Right atrium auricular region (tissue), 2 donors: ENCODE data around the gene GAS2. TPM values are rescaled to one million over a fixed set of nuclear protein-coding genes. Genes with fewer than 3 reads are reported as not detected.

Experiments
- DNase-seq: peaks from one replicate; pipeline ENCODE4 v3.0.0-alpha.2; 2019; ENCODE audit warnings: low spot score
- H3K27ac ChIP-seq, 2 donors: fragments of 200-600 bp; sonication (generic); 1 replicate in 1 of 2; 2 replicates in 1 of 2; pipeline ENCODE4 v1.5.1; 2016 to 2019
- H3K27me3 ChIP-seq, 2 donors: fragments of 200-600 bp; sonication (generic); one replicate each; pipeline versions ENCODE4 v1.5.1 to v1.6.0; 2017 to 2019
- H3K36me3 ChIP-seq: fragments of 200-600 bp; sonication (generic); one replicate; pipeline ENCODE4 v1.5.1; 2016
- H3K4me1 ChIP-seq, 2 donors: fragments of 200-600 bp; sonication (generic); one replicate each; pipeline versions ENCODE4 v1.5.1 to v1.6.0; 2017 to 2019
- H3K4me3 ChIP-seq, 2 donors: fragments of 200-600 bp; sonication (generic); 1 replicate in 1 of 2; 2 replicates in 1 of 2; pipeline ENCODE4 v1.5.1; 2017 to 2019; ENCODE audit warnings: mild to moderate bottlenecking in 1 of 2, moderate library complexity in 1 of 2
- H3K9me3 ChIP-seq, 2 donors: fragments of 200-600 bp; sonication (generic); one replicate each; pipeline ENCODE4 v1.5.1; 2019
- total RNA-seq, 2 donors: library from RNA; depleted of rRNA; stranded (reverse); fragments of >200 nt; gene quantifications; one replicate each; pipeline ENCODE4 v1.1.0, GENCODE V29; 2016
- TF ChIP-seq, protein P1 (sequence below), 2 donors: fragments of 200-600 bp; sonication (generic); IDR thresholded peaks; one replicate each; pipeline ENCODE4 v1.5.1; 2019; ENCODE audit warnings: antibody characterized with exemption in 2 of 2

GAS2 gene
- total RNA-seq, 2 donors from 2014 or later, result 6.5 to 9.7 TPM

DNA sequence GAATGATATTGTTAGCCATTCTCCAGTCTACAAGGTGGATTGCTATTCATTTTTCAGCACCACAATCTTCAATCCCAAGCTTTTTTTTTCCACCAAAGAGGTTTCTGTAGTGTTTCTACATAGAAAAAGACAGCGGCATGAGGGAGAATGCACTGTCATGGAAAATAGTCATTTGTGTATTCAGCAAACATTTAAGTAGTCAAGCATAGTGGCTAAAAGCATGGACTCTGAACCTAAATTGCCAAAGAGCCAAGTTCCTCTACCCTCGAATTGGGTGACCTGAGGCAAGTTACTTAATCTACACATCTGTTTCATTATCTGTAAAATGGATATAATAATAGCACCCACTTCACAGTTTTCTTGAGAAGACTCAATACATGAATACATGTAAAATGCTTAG lies 14.2 kb downstream of the GAS2 start:
- Histone ChIP-seq H3K4me1 (no peaks in the 10 kb centered on the region), H3K27me3 (no peaks in the 10 kb centered on the region), H3K9me3 (no peaks in the 10 kb centered on the region), H3K4me3 (no peak overlapping the region), H3K36me3 (no peaks in the 10 kb centered on the region), H3K27ac (no peak overlapping the region)
- DNase-seq, result no peak
- TF ChIP-seq, protein P1, sequence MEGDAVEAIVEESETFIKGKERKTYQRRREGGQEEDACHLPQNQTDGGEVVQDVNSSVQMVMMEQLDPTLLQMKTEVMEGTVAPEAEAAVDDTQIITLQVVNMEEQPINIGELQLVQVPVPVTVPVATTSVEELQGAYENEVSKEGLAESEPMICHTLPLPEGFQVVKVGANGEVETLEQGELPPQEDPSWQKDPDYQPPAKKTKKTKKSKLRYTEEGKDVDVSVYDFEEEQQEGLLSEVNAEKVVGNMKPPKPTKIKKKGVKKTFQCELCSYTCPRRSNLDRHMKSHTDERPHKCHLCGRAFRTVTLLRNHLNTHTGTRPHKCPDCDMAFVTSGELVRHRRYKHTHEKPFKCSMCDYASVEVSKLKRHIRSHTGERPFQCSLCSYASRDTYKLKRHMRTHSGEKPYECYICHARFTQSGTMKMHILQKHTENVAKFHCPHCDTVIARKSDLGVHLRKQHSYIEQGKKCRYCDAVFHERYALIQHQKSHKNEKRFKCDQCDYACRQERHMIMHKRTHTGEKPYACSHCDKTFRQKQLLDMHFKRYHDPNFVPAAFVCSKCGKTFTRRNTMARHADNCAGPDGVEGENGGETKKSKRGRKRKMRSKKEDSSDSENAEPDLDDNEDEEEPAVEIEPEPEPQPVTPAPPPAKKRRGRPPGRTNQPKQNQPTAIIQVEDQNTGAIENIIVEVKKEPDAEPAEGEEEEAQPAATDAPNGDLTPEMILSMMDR (IDR thresholded peaks at IDR 0.05), result no peak

DNA sequence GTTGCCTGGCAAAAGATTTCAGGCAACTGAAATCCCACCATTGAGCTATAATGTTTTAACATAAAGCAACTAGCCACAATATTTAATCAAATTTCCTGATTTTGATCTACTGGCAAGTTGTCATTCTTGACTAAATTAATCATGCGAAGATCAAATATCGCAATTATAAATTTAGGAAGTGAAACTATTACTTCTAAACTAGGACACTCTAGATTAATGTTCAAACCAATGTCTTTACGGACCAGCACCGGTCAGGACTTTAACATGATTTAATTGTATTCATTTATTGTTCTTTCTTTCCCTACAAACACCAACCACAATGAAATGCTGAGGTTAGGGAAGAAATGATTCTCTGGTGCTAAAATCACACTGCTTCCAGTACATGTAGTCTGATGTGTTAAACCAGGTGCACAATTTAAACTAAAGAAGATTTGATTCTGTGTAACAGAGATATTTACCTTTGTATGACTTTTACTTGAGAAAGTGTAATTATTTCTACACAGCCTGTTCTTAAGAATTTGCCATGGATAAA lies 14.9 kb downstream of the GAS2 start:
- H3K9me3 ChIP-seq, result no peaks in the 10 kb centered on the region
- TF ChIP-seq, protein P1 (IDR thresholded peaks at IDR 0.05), result no peak
- H3K4me3 ChIP-seq, result no peak overlapping the region
- no peak overlapping the region for H3K27ac ChIP-seq
- no peaks in the 10 kb centered on the region for H3K27me3 ChIP-seq
- H3K36me3 ChIP-seq, result no peaks in the 10 kb centered on the region
- no peak for DNase-seq
- no peaks in the 10 kb centered on the region for H3K4me1 ChIP-seq

DNA sequence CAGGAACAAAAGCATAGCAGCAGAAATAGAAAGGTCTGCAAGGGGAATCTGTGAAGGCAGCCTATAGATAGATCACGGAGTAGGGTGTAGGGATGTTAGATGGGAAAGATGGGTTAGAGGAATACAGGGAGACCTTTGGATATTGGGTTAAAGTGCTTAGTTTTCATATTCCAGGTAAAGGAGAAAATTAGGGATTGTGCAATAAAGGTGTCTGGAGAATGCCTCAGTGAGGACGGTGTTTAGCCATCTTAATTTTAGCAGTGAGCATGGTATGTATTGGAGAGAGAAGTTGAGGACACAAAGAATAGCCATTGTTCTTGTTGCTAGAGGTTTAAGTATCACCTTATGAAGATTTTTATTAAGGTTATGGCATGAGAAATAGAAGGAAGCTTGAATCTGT lies 17.7 kb downstream of the GAS2 start:
- no peaks in the 10 kb centered on the region for H3K4me1 ChIP-seq
- no peak overlapping the region for H3K4me3 ChIP-seq
- H3K36me3 ChIP-seq, result no peaks in the 10 kb centered on the region
- TF ChIP-seq, protein P1 (IDR thresholded peaks at IDR 0.05), result no peak
- no peak for DNase-seq
- H3K27ac ChIP-seq, result no peak overlapping the region
- H3K27me3 ChIP-seq, result no peaks in the 10 kb centered on the region
- no peaks in the 10 kb centered on the region for H3K9me3 ChIP-seq

DNA sequence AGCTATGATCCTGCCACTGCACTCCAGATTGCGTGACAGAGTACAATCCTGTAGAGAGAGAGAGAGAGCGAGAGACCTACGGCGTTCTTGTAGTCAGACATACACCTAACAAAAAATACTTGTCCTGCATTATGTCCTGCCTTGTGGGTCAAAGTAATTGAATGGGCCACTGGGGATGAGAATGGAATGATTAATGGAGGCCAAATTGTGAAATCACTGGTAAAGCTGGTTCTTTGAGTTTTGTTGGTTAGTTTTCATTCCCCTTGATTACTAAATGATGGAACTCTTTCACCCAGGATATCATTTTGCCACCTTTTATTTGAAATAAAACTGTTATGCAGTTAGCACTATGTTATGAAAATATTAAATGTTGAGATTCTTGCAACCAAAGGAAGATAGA lies 18.7 kb downstream of the GAS2 start:
- no peak overlapping the region for H3K4me3 ChIP-seq
- no peak for DNase-seq

DNA sequence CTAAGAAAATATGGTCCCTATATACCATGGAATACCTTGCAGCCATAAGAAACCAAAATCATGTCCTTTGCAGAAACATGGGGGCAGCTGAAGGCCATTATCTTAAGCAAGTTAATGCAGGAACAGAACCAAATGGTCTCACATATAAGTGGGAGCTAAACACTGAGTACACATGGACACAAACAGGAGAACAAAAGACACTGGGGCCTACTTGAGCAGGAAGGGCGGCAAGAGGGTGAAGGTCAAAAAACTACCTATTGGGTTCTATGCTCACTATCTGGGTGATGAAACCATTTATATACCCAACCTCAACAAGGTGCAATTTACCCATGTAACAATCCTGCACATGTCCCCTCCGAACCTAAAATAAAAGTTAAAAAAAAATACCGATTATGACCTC lies 22.5 kb downstream of the GAS2 start:
- no peaks in the 10 kb centered on the region for H3K4me1 ChIP-seq

More for the DNA sequence above, 18.7 kb downstream of the GAS2 start:
- TF ChIP-seq, protein P1 (IDR thresholded peaks at IDR 0.05), result no peak
- H3K4me1 ChIP-seq, result no peaks in the 10 kb centered on the region
- no peak overlapping the region for H3K27ac ChIP-seq
- no peaks in the 10 kb centered on the region for H3K9me3 ChIP-seq
- no peaks in the 10 kb centered on the region for H3K27me3 ChIP-seq
- no peaks in the 10 kb centered on the region for H3K36me3 ChIP-seq

More for the DNA sequence above, 22.5 kb downstream of the GAS2 start:
- Histone ChIP-seq H3K9me3 (no peaks in the 10 kb centered on the region), H3K27ac (no peak overlapping the region), H3K27me3 (no peaks in the 10 kb centered on the region), H3K4me3 (no peak overlapping the region), H3K36me3 (no peaks in the 10 kb centered on the region)
- no peak for DNase-seq
- TF ChIP-seq, protein P1 (IDR thresholded peaks at IDR 0.05), result no peak
